Left hindlimb (tissue), 1 donor: ENCODE measurements around the gene CRYGN.
A peak's percentile ranks its signal among the peaks of the same experiment; 100 is the strongest.

Source experiments
- DNase-seq: peaks from one replicate; pipeline ENCODE4 v3.0.0-alpha.2; 2018

The CRYGN gene

GRCh38 chr7:151425670-151426440 is 14.1 kb downstream of the CRYGN start:
- DNase-seq = no peak

- no peak for DNase-seq
Observed at GRCh38 chr7:151424799-151425198, 15.1 kb downstream of the CRYGN start.

- DNase-seq = no peak
Observed at GRCh38 chr7:151423936-151424335, 16.0 kb downstream of the CRYGN start.

- DNase-seq = no peak
Observed at GRCh38 chr7:151423226-151423625, 16.7 kb downstream of the CRYGN start.

GRCh38 chr7:151422212-151422611 is 17.7 kb downstream of the CRYGN start:
- no peak for DNase-seq

GRCh38 chr7:151420144-151420543 is 19.8 kb downstream of the CRYGN start:
- DNase-seq = no peak

GRCh38 chr7:151416941-151417315 is 23.0 kb downstream of the CRYGN start:
- peak; percentile 41 for DNase-seq

GRCh38 chr7:151416112-151416940 is 23.6 kb downstream of the CRYGN start:
- peak; percentile 18 for DNase-seq

- peak; percentile 17 for DNase-seq
Observed at GRCh38 chr7:151415375-151416105, 24.4 kb downstream of the CRYGN start.

GRCh38 chr7:151413241-151413640 is 26.7 kb downstream of the CRYGN start:
- DNase-seq = no peak

- peak; percentile 11 for DNase-seq
Observed at GRCh38 chr7:151412318-151412717, 27.6 kb downstream of the CRYGN start.

GRCh38 chr7:151411551-151411950 is 28.4 kb downstream of the CRYGN start:
- DNase-seq = peak; percentile 23

- DNase-seq = peak; percentile 55
Observed at GRCh38 chr7:151410405-151411390, 29.2 kb downstream of the CRYGN start.

GRCh38 chr7:151409667-151410404 is 30.1 kb downstream of the CRYGN start, which contains the start of gene WDR86:
Gene WDR86, minus strand, starts transcription at chr7:151410038. Its CDS starts 449 bp downstream, at chr7:151409589.
- peak; percentile 74 for DNase-seq

GRCh38 chr7:151408839-151409666 is 30.9 kb downstream of the CRYGN start:
- peak; percentile 37 for DNase-seq

- DNase-seq = no peak
Observed at GRCh38 chr7:151408498-151408838, 31.5 kb downstream of the CRYGN start.

GRCh38 chr7:151406886-151407583 is 32.9 kb downstream of the CRYGN start:
- peak; percentile 25 for DNase-seq

GRCh38 chr7:151406051-151406875 is 33.7 kb downstream of the CRYGN start:
- peak; percentile 17 for DNase-seq

GRCh38 chr7:151405588-151405987 is 34.4 kb downstream of the CRYGN start:
- no peak for DNase-seq
